Measurements from ENCODE around the gene GALNT1.

GRCh38 chr18:35662293-35663062, 80.9 kb downstream of the GALNT1 start:
- TF ChIP-seq, protein P1, sequence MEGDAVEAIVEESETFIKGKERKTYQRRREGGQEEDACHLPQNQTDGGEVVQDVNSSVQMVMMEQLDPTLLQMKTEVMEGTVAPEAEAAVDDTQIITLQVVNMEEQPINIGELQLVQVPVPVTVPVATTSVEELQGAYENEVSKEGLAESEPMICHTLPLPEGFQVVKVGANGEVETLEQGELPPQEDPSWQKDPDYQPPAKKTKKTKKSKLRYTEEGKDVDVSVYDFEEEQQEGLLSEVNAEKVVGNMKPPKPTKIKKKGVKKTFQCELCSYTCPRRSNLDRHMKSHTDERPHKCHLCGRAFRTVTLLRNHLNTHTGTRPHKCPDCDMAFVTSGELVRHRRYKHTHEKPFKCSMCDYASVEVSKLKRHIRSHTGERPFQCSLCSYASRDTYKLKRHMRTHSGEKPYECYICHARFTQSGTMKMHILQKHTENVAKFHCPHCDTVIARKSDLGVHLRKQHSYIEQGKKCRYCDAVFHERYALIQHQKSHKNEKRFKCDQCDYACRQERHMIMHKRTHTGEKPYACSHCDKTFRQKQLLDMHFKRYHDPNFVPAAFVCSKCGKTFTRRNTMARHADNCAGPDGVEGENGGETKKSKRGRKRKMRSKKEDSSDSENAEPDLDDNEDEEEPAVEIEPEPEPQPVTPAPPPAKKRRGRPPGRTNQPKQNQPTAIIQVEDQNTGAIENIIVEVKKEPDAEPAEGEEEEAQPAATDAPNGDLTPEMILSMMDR (IDR thresholded peaks at IDR 0.05): no peak
- no peak for TF ChIP-seq EZH2 (IDR thresholded peaks at IDR 0.05; ENCODE audit: borderline replicate concordance, insufficient read depth, low read depth, low read length, poor library complexity, severe bottlenecking)
